ENCODE data around the gene DDC.

The DDC gene, protein sequence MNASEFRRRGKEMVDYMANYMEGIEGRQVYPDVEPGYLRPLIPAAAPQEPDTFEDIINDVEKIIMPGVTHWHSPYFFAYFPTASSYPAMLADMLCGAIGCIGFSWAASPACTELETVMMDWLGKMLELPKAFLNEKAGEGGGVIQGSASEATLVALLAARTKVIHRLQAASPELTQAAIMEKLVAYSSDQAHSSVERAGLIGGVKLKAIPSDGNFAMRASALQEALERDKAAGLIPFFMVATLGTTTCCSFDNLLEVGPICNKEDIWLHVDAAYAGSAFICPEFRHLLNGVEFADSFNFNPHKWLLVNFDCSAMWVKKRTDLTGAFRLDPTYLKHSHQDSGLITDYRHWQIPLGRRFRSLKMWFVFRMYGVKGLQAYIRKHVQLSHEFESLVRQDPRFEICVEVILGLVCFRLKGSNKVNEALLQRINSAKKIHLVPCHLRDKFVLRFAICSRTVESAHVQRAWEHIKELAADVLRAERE

DNA sequence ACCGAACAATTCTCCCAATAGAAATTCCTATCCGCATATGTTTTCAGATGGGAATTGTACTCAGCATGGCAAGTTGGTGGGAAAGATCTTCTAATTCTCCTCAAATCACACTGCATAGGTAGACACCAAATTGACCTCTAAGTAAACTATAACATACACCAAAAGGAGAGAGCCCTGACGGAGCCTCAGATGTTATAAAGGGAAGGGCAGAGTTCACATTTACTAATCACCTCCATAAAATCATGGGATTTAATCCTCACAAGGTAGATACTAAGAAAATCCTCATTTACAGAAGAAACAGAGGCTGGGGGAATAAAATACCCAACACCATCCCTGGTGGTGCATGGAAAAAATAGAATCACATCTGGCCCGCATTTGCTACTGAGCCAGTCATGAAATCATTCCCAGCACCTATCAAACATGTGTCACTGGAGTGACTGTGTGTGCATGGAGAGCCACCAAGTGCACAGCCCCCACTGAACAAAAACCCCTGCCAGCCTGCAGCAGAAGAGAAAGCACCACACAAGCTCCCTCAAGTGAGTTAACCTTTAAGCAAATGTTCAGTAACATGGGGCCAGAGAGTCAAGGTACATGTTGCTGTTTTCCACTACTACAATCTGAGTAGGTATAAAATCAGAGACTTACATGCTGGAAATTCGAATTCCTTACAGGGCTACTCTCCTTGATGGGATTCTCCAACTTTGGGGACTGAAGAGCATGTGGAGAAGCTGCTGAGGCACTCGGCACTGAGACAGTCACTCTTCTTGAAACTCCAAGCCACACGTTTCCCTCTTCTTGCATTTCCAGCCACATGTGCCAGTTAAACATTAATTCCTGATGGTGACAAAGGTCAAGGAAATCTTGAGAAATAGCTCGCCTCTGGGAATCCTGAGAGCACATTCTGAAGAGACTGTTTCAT lies at the start of gene DDC:
DDC (minus strand) TSS at position 766 of the 919 bp plus-strand sequence. CDS start 21,320 bp downstream, outside the sequence.
- ChIA-PET POLR2A (no interaction called here), CTCF (no interaction called here)

DNA sequence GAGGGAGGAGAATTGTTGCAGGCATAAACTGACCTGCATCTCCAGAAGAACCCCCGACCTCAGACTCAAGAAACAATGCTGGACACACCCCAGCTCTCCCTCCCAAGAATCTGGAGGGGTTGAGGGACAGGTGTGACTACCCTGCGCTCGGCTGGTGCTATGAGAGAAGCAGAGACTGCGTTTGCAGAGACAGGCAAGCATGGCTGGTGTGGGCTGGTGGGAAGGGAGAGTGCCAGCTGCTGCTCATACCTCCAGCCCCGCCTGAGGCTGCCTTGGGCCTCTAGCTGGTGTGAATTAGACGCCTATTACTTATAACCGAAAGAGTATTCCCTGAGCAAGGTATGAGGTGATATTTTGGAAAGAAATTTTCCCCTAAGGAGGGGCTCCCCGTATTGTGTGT lies 48.3 kb upstream of the DDC start:
- TF ChIP-seq, protein P1, sequence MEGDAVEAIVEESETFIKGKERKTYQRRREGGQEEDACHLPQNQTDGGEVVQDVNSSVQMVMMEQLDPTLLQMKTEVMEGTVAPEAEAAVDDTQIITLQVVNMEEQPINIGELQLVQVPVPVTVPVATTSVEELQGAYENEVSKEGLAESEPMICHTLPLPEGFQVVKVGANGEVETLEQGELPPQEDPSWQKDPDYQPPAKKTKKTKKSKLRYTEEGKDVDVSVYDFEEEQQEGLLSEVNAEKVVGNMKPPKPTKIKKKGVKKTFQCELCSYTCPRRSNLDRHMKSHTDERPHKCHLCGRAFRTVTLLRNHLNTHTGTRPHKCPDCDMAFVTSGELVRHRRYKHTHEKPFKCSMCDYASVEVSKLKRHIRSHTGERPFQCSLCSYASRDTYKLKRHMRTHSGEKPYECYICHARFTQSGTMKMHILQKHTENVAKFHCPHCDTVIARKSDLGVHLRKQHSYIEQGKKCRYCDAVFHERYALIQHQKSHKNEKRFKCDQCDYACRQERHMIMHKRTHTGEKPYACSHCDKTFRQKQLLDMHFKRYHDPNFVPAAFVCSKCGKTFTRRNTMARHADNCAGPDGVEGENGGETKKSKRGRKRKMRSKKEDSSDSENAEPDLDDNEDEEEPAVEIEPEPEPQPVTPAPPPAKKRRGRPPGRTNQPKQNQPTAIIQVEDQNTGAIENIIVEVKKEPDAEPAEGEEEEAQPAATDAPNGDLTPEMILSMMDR (IDR thresholded peaks at IDR 0.05; ENCODE audit: insufficient read depth, low read length, missing control alignments): no peak
- CTCF ChIA-PET: interaction anchor here (1.0 to 5.1 kb wide), 4 partner anchors 20 to 549 kb away, joined by 3 to 24 read pairs (median 12); no protein-coding TSS in a partner anchor
- no peak for DNase-seq (ENCODE audit: low read depth, low spot score)
- no peak overlapping the region for H3K4me3 ChIP-seq (ENCODE audit: low read depth, low read length)
- POLR2A ChIA-PET: no interaction called here

More for the DNA sequence above, at the start of gene DDC:
- no peak for DNase-seq (ENCODE audit: low read depth, low spot score)
- TF ChIP-seq, protein P1 (IDR thresholded peaks at IDR 0.05; ENCODE audit: insufficient read depth, low read length, missing control alignments): no peak
- no peak within 1 kb of the TSS for H3K4me3 ChIP-seq (ENCODE audit: low read depth, low read length)

DNA sequence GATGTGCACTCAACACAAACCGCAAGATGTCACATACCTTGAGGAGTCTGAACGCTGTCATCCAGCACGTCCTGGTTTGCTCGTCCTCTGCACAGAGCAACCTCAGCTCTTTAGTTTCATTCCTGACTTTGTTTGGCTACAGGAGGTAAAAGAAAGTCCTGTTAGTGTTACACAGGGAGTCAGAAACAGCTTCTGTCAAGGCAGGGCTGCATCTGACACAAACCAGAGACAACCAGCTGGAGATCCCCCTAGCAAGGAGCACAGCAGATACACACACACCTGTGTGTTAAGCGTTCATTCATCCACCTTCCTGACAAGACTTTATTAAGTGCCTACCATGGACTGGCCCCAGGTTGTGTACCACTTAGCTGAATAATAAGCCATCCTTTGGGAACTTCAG lies 47.5 kb upstream of the DDC start:
- POLR2A ChIA-PET: no interaction called here
- H3K4me3 ChIP-seq (ENCODE audit: low read depth, low read length): no peak overlapping the region
- DNase-seq (ENCODE audit: low read depth, low spot score): no peak
- TF ChIP-seq, protein P1 (IDR thresholded peaks at IDR 0.05; ENCODE audit: insufficient read depth, low read length, missing control alignments): no peak
- CTCF ChIA-PET: interaction anchor here (1.0 to 5.1 kb wide), 5 partner anchors 18 to 550 kb away, joined by 3 to 24 read pairs (median 4); no protein-coding TSS in a partner anchor

DNA sequence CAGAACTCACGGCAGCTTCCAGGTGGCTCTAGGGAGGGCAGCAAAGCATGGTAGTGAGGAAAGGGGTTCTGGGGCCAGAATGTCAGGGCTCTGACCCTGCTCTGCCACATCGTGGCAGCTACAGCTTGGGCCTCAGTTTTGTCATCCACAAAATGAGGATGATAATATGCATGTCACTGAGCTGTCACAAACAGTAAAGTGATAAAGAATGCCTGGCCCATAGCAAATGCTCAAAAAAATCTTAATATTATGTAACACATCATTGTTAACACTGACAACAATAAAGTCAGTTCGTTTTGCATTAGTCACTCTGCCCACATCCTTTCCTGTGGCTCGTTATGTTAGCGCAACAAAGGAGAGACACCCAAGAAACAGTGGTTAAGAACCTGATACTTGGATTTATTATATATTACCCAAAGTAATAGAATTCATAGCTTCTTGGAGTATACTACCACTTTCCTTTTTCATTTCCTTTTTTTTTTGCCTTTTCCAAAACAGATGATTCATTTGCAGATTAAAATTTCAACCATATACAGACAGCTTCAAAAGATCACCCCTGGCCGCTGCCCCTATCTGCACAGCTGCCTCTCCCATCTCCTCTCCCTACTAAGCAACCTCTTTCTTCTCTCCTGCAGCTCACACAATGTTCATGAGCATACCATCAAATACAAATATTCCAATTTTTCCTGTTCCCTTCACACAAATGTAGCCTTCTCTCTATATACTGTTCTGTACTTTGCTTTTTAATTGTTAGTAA lies 45.5 kb upstream of the DDC start:
- POLR2A ChIA-PET: no interaction called here
- CTCF ChIA-PET: interaction anchor here (0.6 to 2.1 kb wide), 4 partner anchors 22 to 552 kb away, joined by 3 to 10 read pairs (median 3); no protein-coding TSS in a partner anchor
- H3K4me3 ChIP-seq (ENCODE audit: low read depth, low read length): no peak overlapping the region
- TF ChIP-seq, protein P1 (IDR thresholded peaks at IDR 0.05; ENCODE audit: insufficient read depth, low read length, missing control alignments): no peak
- no peak for DNase-seq (ENCODE audit: low read depth, low spot score)

DNA sequence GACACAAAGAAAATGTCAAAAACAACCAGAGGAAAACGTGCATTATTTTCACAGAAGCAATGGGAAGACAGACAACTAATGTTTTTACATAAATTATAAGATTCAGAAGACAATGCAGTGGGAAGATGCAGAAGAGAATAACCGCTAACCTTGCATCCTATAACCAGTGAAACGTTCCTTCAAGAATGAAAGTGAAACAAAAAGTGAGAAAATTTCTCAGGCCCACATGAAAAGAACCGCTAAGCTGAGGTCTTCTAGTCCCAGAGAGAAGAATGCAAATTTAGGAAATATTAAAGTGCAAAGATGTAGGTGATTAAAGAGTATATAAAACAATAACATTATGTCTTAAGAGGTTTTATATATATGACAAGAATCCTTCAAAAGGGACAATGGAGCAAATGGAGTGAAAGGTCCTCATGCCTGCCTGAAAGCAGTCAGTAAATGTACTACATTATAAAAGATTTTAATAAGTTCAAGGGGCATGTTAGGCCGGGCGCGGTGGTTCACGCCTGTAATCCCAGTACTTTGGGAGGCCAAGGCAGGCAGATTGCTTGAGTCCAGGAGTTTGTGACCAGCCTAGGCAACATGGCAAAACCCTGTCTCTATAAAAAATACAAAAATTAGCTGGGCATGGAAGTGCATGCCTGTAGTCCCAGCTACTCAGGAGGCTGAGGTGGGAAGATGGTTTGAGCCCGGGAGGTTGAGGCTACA lies 43.1 kb upstream of the DDC start:
- ChIA-PET POLR2A (no interaction called here), CTCF (interaction anchor here (1.0 to 1.7 kb wide), 2 partner anchors 8 to 12 kb away, joined by 3 to 4 read pairs; no protein-coding TSS in a partner anchor)
- TF ChIP-seq, protein P1 (IDR thresholded peaks at IDR 0.05; ENCODE audit: insufficient read depth, low read length, missing control alignments): no peak
- DNase-seq (ENCODE audit: low read depth, low spot score): no peak
- no peak overlapping the region for H3K4me3 ChIP-seq (ENCODE audit: low read depth, low read length)
